HG03571 (cell line): ENCODE measurements around the gene SLIT3.
"Not testable (repeated sequence)": the region's sequence is repeated elsewhere in the genome, so short reads cannot be mapped to it uniquely, and the experiment has no call there.

Experiments used
- ATAC-seq: cut with Tn5 transposase; IDR thresholded peaks from one replicate; pipeline ENCODE4 v1.9.1; 2021; ENCODE audit not compliant: unreplicated experiment

The SLIT3 gene

DNA sequence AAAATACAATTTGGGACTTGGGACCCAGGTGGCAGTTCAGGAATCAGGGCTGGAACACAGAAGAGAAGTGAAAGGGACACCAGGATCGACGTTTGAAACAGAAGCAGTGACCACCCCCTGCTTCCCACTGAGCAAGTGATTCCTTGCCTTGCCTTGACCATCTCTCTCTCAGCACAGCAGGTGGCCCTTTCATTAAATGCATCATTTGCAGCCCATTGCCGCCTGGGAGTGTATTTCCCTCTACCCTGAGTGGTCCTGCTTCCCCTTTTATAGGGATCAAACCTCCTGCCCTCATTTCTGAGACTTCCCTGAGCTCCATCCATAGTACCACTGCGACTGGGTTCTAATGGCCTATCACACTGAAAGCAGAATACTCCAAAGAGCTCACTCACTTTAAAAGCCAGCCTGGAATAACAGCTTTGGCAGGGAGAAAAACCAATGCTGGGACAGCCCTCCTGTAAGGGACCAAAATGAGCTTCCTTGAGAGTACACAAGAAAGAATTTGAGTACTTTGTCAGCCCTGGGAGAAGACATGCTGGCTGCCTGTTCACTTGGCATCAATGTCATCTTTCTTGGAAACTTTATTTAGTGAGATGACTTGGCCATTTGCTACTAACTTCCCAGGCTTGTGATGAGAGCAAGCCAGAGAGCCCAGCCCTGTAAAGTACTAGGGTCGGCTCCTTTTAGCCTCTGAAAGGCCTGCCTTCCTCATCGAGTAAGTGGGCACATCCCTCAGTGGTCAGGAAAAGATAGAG, 149.7 kb downstream of the SLIT3 start:
- no peak for ATAC-seq

DNA sequence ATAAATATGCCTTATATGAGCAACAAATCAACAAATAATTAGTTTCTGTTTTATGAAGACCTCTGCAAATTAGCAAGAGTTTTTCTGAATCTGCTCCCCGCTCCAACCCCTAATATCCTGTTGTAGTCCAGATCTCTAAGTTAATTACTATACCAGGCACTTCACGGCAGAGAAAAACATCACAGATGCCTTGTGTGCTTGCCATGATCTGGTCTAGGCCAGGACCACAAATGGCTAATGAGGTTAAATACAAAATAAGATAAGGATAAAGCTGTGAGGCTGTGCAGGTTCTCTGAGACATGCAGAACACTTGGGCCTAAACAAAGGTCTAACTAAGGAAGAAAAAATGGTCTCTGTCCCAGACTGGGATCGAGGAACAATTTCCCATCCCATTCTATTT, 150.8 kb downstream of the SLIT3 start:
- no peak for ATAC-seq

DNA sequence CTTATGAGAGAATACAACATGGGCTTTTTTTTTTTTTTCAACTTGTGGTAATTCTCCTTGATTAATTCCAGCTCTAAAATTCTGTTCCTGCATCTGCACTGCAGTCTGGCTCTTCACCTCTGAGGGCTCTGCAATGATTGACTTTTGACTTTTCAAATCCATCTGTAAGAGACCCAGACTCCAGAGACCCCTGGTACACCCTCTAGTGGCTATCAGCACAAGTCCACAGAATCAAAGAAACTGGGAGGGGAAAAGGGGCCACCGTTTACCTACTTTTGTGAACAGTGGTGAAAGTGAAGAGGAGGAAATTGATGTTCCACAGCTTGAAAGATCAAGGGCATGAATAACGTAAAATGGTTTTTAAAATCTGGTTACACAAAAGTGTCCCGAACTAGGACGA, 151.6 kb downstream of the SLIT3 start:
- ATAC-seq: no peak

DNA sequence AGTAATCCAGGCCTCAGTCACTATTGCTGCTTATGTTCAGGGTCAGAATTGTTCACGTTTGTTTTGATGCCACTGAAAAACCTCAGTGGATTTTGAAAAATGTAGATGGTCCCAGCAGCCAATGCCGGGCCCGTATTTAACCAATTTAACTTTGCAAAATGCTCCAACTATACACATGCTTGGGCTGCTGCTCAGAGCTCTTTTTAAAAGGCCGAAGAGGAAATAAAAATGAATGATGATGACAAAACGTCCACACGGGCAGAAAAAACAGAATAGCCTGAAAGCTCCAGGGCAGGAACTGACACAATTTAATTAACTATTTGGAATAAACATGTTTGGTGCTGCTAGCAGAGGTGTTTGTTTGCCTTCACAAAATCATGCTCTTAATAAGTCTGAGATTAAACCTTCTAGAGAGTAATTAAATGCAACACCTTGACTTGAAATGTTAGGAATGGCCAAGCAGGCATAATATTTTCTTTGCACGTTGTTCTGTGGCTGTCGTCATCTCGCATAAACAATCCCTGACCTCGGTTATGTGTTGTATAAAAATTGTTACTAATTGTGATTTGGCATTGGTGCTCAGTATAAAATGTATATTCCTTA, 152.7 kb downstream of the SLIT3 start:
- no peak for ATAC-seq

DNA sequence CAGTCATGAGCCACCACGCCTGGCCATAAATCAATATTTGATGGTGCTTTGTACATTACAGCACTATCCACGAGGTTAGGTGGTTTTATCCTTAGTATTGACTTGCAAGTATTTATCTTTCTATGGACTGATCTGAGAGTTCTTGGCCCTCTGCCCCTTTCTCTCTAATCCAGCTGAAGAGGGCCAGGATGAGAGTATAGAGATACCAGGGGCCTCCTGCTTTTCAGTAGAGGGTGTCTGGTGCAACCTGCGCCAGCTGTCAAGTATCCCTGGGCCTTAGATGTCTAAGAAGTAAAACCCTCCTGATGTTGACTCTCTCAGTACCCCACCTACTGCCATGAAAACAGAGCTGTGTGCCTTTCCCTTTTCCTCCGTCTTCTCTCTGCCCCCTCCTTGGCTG, 153.4 kb downstream of the SLIT3 start:
- ATAC-seq: no peak

- no peak for ATAC-seq
Observed at GRCh38 chr5:169146158-169146557, 154.8 kb downstream of the SLIT3 start.

DNA sequence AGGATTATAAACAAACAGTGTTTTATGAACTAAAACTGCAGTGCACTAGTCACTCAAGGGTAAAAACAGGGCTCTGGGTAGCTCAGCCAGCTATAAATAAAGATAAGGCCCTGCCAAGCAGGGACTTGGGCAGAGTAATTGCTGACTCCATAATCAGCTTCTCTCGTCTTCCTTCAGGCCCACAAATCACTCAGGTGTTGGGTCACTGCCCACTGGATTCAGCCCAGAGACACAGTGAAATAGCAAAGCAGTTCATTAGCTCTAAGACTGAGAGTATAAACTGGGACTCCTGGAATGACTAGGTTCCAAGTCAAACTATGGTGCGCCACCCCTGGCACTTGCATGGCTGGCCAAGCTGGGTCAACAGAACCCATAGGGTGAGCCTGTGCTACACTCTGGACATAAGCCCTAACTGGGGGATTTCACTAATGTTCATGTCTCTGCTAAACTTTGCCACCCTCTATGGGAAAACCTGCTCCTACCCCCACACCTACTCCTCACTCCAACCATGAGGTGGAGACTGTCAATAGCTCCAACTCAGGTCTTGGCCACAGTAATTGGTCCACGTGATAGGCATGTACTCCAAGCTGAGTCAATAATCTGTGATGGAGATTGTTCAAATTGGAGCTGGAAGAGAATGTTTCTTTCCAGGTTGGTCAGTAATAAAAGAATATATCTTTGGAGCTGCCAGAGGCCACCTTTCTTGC, 158.5 kb downstream of the SLIT3 start:
- ATAC-seq: no peak

- ATAC-seq: not testable (repeated sequence)
Observed at GRCh38 chr5:169140215-169140614, 160.7 kb downstream of the SLIT3 start.

DNA sequence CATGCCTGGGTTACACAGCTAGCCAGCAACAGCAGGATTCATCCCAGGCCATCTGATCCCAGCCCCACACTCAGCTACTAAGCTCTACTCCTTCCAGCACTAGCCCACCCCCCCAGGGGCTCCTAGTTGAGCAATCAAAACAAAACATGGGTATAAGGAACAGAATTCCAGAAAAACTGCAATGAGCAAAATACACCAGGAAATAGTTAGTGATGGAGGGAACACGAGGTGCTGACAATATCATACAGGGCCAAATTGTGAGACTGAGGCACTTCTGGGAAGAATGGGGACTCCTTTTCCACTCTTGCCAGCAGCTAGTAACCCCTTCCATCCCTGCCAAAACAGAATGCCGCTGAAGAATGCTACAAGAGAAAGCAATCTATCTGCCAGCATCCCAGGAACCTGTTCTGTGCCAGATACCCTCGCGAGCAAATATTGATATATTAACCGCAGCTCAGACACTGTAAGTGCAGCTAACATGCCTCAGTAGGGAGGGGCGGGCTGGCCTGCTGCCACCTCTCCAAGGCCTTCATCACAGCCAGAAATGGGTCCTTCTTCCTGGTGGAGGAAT, 161.4 kb downstream of the SLIT3 start:
- ATAC-seq: no peak

- ATAC-seq: no peak
Observed at GRCh38 chr5:169133531-169133930, 167.4 kb downstream of the SLIT3 start.

DNA sequence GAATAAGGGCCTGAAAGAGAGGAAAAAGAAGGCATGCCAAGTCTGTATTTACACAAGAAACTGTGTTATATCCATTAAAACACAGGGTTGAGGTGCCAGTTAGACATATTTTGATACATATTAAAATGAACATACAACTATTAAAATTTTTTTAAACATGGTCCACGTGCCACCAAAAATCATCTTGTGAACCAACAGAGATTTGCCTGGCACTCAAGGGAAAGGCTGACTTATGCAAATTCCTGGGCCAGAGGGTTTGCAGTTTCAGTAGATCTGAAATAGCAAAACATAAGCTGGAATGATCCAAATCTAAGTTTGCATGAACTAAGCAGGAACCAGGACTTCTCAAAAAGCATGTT, 168.7 kb downstream of the SLIT3 start:
- no peak for ATAC-seq

DNA sequence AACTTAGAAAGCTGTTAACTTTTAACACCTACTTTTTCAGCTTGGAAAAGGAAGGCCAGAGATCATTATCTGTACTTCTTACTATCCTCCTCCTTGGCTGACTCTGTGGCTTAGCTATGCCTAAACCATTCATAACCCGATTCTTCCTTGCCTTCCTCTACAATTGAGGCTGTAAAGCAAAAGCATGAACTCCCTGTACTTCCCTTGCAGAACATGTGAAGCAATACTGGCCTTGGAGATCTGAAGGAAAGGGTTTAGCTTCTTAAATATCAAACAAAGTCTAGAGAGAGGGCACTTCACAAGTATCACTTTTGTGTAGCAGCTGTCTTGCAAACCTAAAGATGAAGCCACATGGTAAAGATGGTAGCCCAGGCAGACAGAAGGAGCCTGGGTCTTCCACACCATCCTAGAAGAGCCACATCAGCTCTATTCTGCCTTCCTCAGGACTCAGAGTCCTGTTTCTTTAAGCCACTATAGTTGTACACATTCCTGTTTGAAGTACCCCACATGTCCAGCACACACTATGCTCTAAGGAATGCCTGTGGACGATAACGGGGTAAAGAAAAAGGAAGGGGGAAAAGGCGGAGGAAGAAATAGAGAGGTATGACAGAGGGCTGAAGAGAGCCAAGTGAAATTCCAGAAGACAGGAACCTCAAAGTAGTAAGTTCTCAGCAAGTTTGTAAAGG, 169.2 kb downstream of the SLIT3 start:
- ATAC-seq: no peak

DNA sequence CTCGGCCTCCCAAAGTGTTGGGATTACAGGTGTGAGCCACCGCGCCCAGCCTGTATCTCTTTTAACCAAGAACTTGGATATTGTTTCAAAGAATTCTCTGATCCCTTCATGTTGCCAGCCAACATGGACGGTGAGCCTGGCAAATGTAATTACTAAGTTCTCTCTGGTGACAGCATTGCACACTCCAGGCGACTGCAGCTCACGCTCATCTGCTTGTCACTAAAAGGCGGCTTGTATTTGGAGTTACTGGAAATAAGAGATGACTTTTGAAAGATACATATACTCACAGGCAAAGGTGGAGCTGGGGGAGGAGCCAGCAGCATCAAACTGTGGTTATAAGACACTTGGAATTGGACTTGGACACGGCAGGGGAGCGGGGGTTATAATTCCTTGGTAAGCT, 172.3 kb downstream of the SLIT3 start:
- ATAC-seq: no peak

- ATAC-seq: no peak
Observed at GRCh38 chr5:169127431-169127830, 173.5 kb downstream of the SLIT3 start.

DNA sequence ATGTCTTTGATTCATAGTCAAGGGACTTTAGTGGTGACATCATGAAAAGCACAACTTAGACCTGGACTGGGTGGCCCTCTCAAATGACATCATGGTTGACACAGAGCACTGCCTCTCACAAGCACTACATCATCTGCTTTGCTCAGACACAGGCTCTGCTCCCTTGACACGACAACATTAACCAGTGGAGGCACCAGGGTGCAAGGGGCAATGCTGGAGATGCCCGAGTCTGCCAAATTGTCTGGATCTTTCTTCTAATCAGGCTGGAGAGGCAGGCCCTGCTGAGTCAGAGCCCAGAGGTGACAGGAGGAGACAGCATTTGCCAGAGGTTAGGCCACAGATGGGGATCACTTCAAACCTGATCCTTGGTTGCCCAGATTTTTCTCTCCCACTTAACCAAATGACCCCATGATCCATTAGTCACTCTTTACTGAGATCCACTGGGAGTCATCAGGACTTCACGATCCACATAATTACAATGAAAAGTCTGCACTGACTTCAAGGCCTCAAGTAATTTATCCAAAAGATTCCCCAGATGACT, 174.4 kb downstream of the SLIT3 start:
- ATAC-seq: no peak

DNA sequence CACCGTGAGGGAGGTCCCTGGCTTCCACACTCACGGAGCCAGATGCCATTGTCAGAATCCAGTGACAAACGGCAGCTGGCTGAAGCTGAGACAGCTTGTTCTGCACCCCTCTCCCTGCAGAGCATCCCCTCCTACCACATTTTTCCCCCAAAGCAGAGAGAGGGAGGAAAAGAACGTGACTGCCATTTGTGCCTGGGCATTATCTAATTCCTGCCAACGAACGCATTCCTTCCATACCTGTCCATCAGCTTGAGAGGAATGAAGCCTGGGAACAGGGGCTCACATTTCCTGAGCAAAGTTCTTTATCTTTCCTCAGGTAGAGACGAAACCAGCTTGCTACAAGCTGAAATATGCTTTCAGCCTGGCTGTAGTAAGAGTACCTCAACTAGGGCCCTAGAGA, 175.4 kb downstream of the SLIT3 start:
- ATAC-seq: no peak

- ATAC-seq: no peak
Observed at GRCh38 chr5:169122951-169123350, 178.0 kb downstream of the SLIT3 start.

DNA sequence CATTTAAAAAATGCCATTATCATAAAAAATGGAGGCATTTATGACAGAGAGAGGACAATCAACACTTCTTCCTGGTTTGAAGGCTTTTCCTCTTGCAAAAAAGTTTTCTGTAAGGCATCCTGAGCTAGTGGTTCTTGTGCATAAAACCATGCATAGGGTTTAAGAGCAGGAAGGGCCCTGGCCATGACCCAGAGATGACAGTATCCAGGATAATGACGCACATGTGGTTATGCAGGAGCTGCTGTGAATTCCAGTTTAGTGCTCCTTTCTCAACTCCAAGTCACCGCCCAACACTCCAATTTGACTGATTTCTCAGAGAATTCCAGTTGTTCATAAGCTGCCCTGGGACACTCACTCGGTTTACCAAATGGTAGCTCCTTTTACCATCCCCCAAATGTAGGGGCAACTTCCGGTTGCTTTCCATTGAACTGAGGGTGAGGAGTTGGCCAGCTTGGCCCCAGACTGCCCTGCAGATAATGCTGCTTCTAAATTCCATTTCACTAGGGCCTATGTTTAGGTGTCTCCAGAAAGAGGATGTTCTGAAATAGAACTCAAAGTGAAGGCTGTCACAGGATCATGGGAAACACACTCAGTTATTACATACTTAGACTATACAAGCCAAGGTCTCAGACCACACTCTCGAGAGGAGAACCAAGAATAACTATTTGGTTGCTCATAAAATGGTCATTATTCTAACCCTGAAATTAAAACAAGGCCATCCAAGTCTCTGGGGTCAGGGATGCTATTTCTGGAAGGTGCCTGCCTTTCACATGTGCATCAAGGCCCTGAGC, 179.1 kb downstream of the SLIT3 start:
- ATAC-seq: no peak

GRCh38 chr5:169119288-169120048, 181.5 kb downstream of the SLIT3 start:
- ATAC-seq: no peak
